OCI-LY3 (cell line): ENCODE data around the gene KANK3.
"Not testable (repeated sequence)": the region's sequence is repeated elsewhere in the genome, so short reads cannot be mapped to it uniquely, and the experiment has no call there.

ENCODE experiments used
- H2AFZ ChIP-seq: fragments of 200-600, 300-600 bp; shearing (Covaris generic); 2 replicates; pipeline ENCODE4 v1.6.0; 2014; ENCODE audit warnings: antibody characterized with exemption, low read depth, low read length
- H3K27ac ChIP-seq: fragments of 200-600, 300-600 bp; sonication (generic); 2 replicates; pipeline ENCODE4 v1.5.1; 2014; ENCODE audit warnings: mild to moderate bottlenecking, low read length, moderate library complexity, mixed read lengths
- H3K27me3 ChIP-seq: fragments of 200-600, 300-600 bp; sonication (generic); 2 replicates; pipeline ENCODE4 v1.6.1; 2014; ENCODE audit warnings: low read depth, low read length, mixed read lengths
- H3K36me3 ChIP-seq: fragments of 200-600, 300-600 bp; sonication (generic); replicated peaks from 2 replicates; pipeline ENCODE3; 2014; ENCODE audit warnings: low read depth, low read length, mixed read lengths
- H3K4me1 ChIP-seq: fragments of 300-600, 200-600 bp; sonication (generic); 2 replicates; pipeline ENCODE4 v1.6.1; 2014; ENCODE audit warnings: low read length, mixed read lengths
- H3K4me2 ChIP-seq: fragments of 200-600, 300-600 bp; sonication (generic); 2 replicates; pipeline ENCODE4 v1.6.1; 2014; ENCODE audit warnings: low read length, mixed read lengths
- H3K4me3 ChIP-seq: fragments of 300-600, 200-600 bp; sonication (generic); 2 replicates; pipeline ENCODE4 v1.5.1; 2014; ENCODE audit warnings: antibody characterized with exemption, mild to moderate bottlenecking, low read length, moderate library complexity
- H3K79me2 ChIP-seq: fragments of 300-600, 200-600 bp; shearing (Covaris generic); 2 replicates; pipeline ENCODE4 v1.6.1; 2014; ENCODE audit warnings: mild to moderate bottlenecking, low read length, mixed read lengths
- H3K9ac ChIP-seq: fragments of 300-600, 200-600 bp; shearing (Covaris generic); 2 replicates; pipeline ENCODE4 v1.6.0; 2014; ENCODE audit warnings: mild to moderate bottlenecking, low read length, moderate library complexity
- H3K9me3 ChIP-seq: fragments of 200-600, 300-600 bp; shearing (Covaris generic); 2 replicates; pipeline ENCODE4 v1.6.1; 2014; ENCODE audit warnings: low read length, mixed read lengths; ENCODE audit not compliant: insufficient read depth
- H4K20me1 ChIP-seq: fragments of 200-600, 300-600 bp; sonication (generic); 2 replicates; pipeline ENCODE4 v1.6.1; 2016; ENCODE audit warnings: low read length, mixed read lengths; ENCODE audit not compliant: insufficient read depth
- EZH2phosphoT487 ChIP-seq: fragments of 200-600 bp; shearing (Covaris generic); IDR thresholded peaks from 2 replicates; pipeline ENCODE4 v1.6.1; 2018; ENCODE audit warnings: antibody characterized with exemption, mixed run types, low read depth
- TF ChIP-seq, protein P1 (sequence below): fragments of 200-600, 300-600 bp; sonication (generic); IDR thresholded peaks from 2 replicates; pipeline ENCODE4 v1.5.1; 2014; ENCODE audit warnings: antibody characterized with exemption, low read length, low read depth

Gene KANK3

GRCh38 chr19:8342316-8342683 is 762 bp downstream of the KANK3 start:
- no peaks in the 10 kb centered on the region for H3K27me3 ChIP-seq
- H3K36me3 ChIP-seq = no peaks in the 10 kb centered on the region
- no peak overlapping the region for H3K9ac ChIP-seq
- H3K4me2 ChIP-seq = no peak overlapping the region
- no peak overlapping the region for H3K4me3 ChIP-seq
- no peaks in the 10 kb centered on the region for H3K9me3 ChIP-seq
- no peaks in the 10 kb centered on the region for H3K79me2 ChIP-seq
- no peak overlapping the region for H2AFZ ChIP-seq
- TF ChIP-seq, protein P1, sequence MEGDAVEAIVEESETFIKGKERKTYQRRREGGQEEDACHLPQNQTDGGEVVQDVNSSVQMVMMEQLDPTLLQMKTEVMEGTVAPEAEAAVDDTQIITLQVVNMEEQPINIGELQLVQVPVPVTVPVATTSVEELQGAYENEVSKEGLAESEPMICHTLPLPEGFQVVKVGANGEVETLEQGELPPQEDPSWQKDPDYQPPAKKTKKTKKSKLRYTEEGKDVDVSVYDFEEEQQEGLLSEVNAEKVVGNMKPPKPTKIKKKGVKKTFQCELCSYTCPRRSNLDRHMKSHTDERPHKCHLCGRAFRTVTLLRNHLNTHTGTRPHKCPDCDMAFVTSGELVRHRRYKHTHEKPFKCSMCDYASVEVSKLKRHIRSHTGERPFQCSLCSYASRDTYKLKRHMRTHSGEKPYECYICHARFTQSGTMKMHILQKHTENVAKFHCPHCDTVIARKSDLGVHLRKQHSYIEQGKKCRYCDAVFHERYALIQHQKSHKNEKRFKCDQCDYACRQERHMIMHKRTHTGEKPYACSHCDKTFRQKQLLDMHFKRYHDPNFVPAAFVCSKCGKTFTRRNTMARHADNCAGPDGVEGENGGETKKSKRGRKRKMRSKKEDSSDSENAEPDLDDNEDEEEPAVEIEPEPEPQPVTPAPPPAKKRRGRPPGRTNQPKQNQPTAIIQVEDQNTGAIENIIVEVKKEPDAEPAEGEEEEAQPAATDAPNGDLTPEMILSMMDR = no peak
- TF ChIP-seq EZH2phosphoT487 = no peak
- no peaks in the 10 kb centered on the region for H4K20me1 ChIP-seq
- H3K27ac ChIP-seq = no peak overlapping the region
- no peaks in the 10 kb centered on the region for H3K4me1 ChIP-seq

- not testable (repeated sequence) for H3K9me3 ChIP-seq, H3K4me1 ChIP-seq, H3K4me3 ChIP-seq
Measured at GRCh38 chr19:8341504-8341903, 1.6 kb downstream of the KANK3 start.

DNA sequence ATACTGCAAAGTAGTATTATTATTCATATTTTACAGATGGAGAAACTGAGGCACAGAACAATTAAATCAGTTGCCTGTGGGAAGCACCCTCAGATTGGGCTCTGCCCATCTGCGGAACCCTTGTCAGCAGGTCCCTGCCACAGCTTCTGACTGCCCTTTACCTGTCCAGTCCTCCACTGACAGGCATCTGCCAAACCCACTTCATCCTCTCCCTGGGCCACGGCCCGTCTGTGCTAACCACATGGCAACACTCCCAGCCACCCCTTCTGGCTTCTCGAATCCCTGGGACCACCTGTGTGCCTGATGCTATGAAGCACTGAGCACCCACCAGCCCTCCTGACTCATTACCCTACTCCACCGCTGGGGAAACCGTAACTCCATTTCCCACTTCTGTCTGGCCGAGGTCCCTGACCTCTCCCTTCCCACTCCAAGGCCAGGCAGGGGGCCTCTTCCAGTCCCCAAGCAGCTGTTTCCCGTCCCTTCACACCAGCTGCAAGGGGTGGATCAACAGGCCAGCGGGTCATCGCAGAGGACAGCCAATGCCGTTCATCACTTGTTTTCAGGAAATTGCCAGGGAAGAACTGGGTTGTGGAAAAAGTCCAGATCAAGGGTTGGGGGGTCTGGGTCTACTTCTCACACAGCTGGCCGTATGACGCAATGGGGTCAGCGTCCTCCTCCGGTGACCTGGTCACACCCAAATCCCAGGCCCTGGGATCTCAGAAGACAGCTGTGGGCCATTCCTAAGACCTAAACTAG is 2.5 kb downstream of the KANK3 start:
- Histone ChIP-seq H4K20me1 (no peaks in the 10 kb centered on the region), H3K27ac (no peak overlapping the region), H3K36me3 (no peaks in the 10 kb centered on the region), H3K79me2 (no peaks in the 10 kb centered on the region), H3K9ac (no peak overlapping the region), H3K4me1 (no peaks in the 10 kb centered on the region), H3K27me3 (no peaks in the 10 kb centered on the region), H3K4me3 (no peak overlapping the region), H2AFZ (0 out of 2 replicates have a peak overlapping the region, but pooled peaks have one; percentile 27), H3K4me2 (peak overlapping the region; percentile 27; the same call in 1 of the 2 replicates), H3K9me3 (no peaks in the 10 kb centered on the region)
- no peak for TF ChIP-seq EZH2phosphoT487
- TF ChIP-seq, protein P1 = no peak

More at GRCh38 chr19:8341504-8341903, 1.6 kb downstream of the KANK3 start:
- H3K27ac ChIP-seq, H4K20me1 ChIP-seq, H3K4me2 ChIP-seq, H3K27me3 ChIP-seq, H3K9ac ChIP-seq, H3K36me3 ChIP-seq, H3K79me2 ChIP-seq, H2AFZ ChIP-seq: not testable (repeated sequence)

GRCh38 chr19:8338835-8339234 is 4.2 kb downstream of the KANK3 start:
- H3K27ac ChIP-seq = no peak overlapping the region
- H2AFZ ChIP-seq = no peak overlapping the region
- no peaks in the 10 kb centered on the region for H3K79me2 ChIP-seq
- H3K4me2 ChIP-seq = no peak overlapping the region
- no peak overlapping the region for H3K4me3 ChIP-seq
- no peaks in the 10 kb centered on the region for H4K20me1 ChIP-seq
- no peaks in the 10 kb centered on the region for H3K27me3 ChIP-seq
- no peak overlapping the region for H3K9ac ChIP-seq
- no peaks in the 10 kb centered on the region for H3K4me1 ChIP-seq
- no peak for TF ChIP-seq EZH2phosphoT487
- TF ChIP-seq, protein P1 = no peak
- no peaks in the 10 kb centered on the region for H3K36me3 ChIP-seq
- H3K9me3 ChIP-seq = no peaks in the 10 kb centered on the region
